ENCODE data around the gene GALNT15. TPM values are rescaled to one million over a fixed set of nuclear protein-coding genes. Genes with fewer than 3 reads are reported as not detected.

GALNT15 gene
- total and polyA plus RNA-seq, 2 donors (not counting 1 experiment from before 2014, with no cell fraction given) = not detected

DNA sequence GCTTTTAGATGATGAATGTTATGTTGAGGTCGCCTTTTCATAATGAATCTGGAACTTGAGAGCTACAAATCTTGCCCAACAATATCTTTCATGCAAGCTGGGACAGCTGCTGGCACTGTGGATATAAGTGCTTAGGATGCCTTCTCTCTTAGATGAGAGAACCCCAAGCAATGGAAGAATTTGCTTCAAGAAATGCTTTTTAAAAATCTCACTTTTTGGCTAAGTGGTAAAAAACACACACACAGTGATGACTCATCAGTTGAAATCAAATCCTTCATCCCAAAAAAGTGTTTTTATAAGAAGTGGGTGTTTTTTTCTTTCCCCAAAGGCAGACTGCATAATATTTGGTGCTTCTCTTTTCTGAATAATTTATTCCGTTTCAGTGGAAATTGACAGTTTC is 38.4 kb upstream of the GALNT15 start:
- Histone ChIP-seq H3K27ac (ENCODE audit: low read length in 2 of 2) (no peak overlapping the region), H3K4me2 (replicated peaks; ENCODE audit: low read depth, low read length, poor library complexity, severe bottlenecking) (no peak overlapping the region), H2AFZ (ENCODE audit: insufficient read depth, low read depth, low read length, poor library complexity, severe bottlenecking) (no peak overlapping the region), H3K4me1 (ENCODE audit: control insufficient read depth in 2 of 2, insufficient read depth in 2 of 2, low read length in 2 of 2) (no peaks in the 10 kb centered on the region), H3K9me3 (ENCODE audit: control extremely low read depth in 1 of 3, control insufficient read depth in 2 of 3, insufficient read depth in 1 of 3, low read length in 2 of 3) (peaks cover 0 to 3% (median 0%) of the 10 kb centered on the region in 3 donors), H3K36me3 (replicated peaks in 1 of 2; ENCODE audit: control extremely low read depth in 1 of 2, control insufficient read depth in 1 of 2, extremely low read depth in 1 of 2, insufficient read depth in 2 of 2, low read length in 1 of 2) (no peaks in the 10 kb centered on the region), H3K27me3 (replicated peaks in 1 of 4; ENCODE audit: control extremely low read depth in 1 of 4, control insufficient read depth in 3 of 4, insufficient read depth in 4 of 4, low read length in 3 of 4) (peaks cover 0 to 2% (median 0%) of the 10 kb centered on the region in 4 experiments), H3K4me3 (ENCODE audit: control extremely low read depth in 1 of 5, extremely low read depth in 1 of 5, insufficient read depth in 1 of 5, low read depth in 2 of 5, low read length in 4 of 5) (no peak overlapping the region), H3K79me2 (ENCODE audit: control insufficient read depth, insufficient read depth, low read length) (no peaks in the 10 kb centered on the region), H4K20me1 (ENCODE audit: control insufficient read depth, insufficient read depth, low read length, poor library complexity, severe bottlenecking) (no peaks in the 10 kb centered on the region), H3K9ac (ENCODE audit: low read length) (no peak overlapping the region)
- TF ChIP-seq, protein P1, sequence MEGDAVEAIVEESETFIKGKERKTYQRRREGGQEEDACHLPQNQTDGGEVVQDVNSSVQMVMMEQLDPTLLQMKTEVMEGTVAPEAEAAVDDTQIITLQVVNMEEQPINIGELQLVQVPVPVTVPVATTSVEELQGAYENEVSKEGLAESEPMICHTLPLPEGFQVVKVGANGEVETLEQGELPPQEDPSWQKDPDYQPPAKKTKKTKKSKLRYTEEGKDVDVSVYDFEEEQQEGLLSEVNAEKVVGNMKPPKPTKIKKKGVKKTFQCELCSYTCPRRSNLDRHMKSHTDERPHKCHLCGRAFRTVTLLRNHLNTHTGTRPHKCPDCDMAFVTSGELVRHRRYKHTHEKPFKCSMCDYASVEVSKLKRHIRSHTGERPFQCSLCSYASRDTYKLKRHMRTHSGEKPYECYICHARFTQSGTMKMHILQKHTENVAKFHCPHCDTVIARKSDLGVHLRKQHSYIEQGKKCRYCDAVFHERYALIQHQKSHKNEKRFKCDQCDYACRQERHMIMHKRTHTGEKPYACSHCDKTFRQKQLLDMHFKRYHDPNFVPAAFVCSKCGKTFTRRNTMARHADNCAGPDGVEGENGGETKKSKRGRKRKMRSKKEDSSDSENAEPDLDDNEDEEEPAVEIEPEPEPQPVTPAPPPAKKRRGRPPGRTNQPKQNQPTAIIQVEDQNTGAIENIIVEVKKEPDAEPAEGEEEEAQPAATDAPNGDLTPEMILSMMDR (IDR thresholded peaks at IDR 0.05) = no peak
- no peak for TF ChIP-seq EZH2 (IDR thresholded peaks at IDR 0.05; ENCODE audit: borderline replicate concordance, insufficient read depth, low read depth, low read length, poor library complexity, severe bottlenecking)
- Mint-ChIP-seq H3K27me3 (peaks cover 14% of the 10 kb centered on the region), H3K27ac (no peak overlapping the region), H3K4me3 (no peak overlapping the region), H3K9me3 (ENCODE audit: insufficient read depth) (no peaks in the 10 kb centered on the region), H3K4me1 (no peaks in the 10 kb centered on the region)
- ChIA-PET CTCF (no interaction called here), POLR2A (no interaction called here)
- ATAC-seq (ENCODE audit: low read depth) = no peak
- intact Hi-C loops (cut with micrococcal nuclease) = no loop called here
- no peak for DNase-seq
- WGBS (ENCODE audit: insufficient coverage) = 100% methylated on average over 1 of the region's 2 CpGs

DNA sequence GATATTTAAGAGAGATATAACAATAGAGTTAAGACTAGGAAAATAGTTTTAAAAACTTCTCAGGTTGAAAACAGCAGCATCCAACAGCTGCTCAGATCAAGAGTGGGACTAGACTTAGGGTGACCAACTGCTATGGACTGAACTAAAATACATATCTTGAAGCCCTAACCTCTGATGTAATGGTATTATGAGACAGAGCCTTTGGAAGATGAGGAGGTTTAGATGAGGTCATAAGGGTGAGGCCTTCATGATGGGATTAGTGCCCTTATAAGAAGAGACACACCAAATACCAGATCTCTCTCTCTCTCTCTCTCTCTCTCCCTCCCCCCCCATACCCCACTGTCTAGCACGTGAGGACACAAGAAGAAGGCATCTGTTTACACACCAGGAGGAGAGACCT is 37.4 kb upstream of the GALNT15 start:
- H4K20me1 ChIP-seq (ENCODE audit: control insufficient read depth, insufficient read depth, low read length, poor library complexity, severe bottlenecking) = no peaks in the 10 kb centered on the region
- H3K27ac ChIP-seq (ENCODE audit: low read length in 2 of 2) = no peak overlapping the region
- ATAC-seq (ENCODE audit: low read depth) = no peak
- no peaks in the 10 kb centered on the region for H3K79me2 ChIP-seq (ENCODE audit: control insufficient read depth, insufficient read depth, low read length)
- no peak overlapping the region for H3K4me2 ChIP-seq (replicated peaks; ENCODE audit: low read depth, low read length, poor library complexity, severe bottlenecking)
- H3K27me3 ChIP-seq (replicated peaks in 1 of 4; ENCODE audit: control extremely low read depth in 1 of 4, control insufficient read depth in 3 of 4, insufficient read depth in 4 of 4, low read length in 3 of 4) = peaks cover 0 to 2% (median 0%) of the 10 kb centered on the region in 4 experiments
- intact Hi-C loops (cut with micrococcal nuclease) = no loop called here
- no peak overlapping the region for H2AFZ ChIP-seq (ENCODE audit: insufficient read depth, low read depth, low read length, poor library complexity, severe bottlenecking)
- H3K9me3 ChIP-seq (ENCODE audit: control extremely low read depth in 1 of 3, control insufficient read depth in 2 of 3, insufficient read depth in 1 of 3, low read length in 2 of 3) = peaks cover 0 to 3% (median 0%) of the 10 kb centered on the region in 3 donors
- ChIA-PET CTCF (no interaction called here), POLR2A (no interaction called here)
- WGBS (ENCODE audit: insufficient coverage) = no CpG with 5 or more reads among the region's 1 CpG
- no peak overlapping the region for H3K27ac Mint-ChIP-seq
- TF ChIP-seq, protein P1 (IDR thresholded peaks at IDR 0.05) = no peak
- H3K4me1 Mint-ChIP-seq = no peaks in the 10 kb centered on the region
- no peaks in the 10 kb centered on the region for H3K36me3 ChIP-seq (replicated peaks in 1 of 2; ENCODE audit: control extremely low read depth in 1 of 2, control insufficient read depth in 1 of 2, extremely low read depth in 1 of 2, insufficient read depth in 2 of 2, low read length in 1 of 2)
- DNase-seq = no peak
- peaks cover 14% of the 10 kb centered on the region for H3K27me3 Mint-ChIP-seq
- no peaks in the 10 kb centered on the region for H3K9me3 Mint-ChIP-seq (ENCODE audit: insufficient read depth)
- no peaks in the 10 kb centered on the region for H3K4me1 ChIP-seq (ENCODE audit: control insufficient read depth in 2 of 2, insufficient read depth in 2 of 2, low read length in 2 of 2)
- H3K4me3 ChIP-seq (ENCODE audit: control extremely low read depth in 1 of 5, extremely low read depth in 1 of 5, insufficient read depth in 1 of 5, low read depth in 2 of 5, low read length in 4 of 5) = no peak overlapping the region
- H3K4me3 Mint-ChIP-seq = no peak overlapping the region
- no peak overlapping the region for H3K9ac ChIP-seq (ENCODE audit: low read length)

Measured in B cell (primary cell).